IPS DF 19.7 (cell line): Measurements from ENCODE around the gene KAZN.

Experiments
- DNase-seq: peaks from one replicate; pipeline ENCODE4 v3.0.0-alpha.2; 2013; ENCODE audit warnings: low read depth, low spot score

The KAZN gene

DNA sequence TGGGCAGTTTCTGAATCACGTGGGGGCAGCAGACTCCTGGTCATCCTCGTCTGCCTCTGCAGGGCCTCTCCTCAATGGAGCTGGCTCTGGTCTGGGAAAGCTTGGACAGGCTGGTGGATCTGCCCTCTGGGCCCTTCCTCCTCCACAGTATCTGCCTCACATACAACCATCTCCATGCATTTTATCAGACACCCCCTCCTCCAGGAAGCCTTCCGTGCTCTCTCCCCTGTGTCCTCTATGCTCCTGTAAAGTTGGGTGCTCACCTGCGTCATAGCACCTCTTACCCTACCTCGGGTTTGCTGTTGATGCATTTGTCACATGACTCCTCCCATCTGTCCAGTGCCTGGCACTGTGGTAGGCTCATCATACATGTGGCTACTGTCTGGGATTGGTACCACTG lies 459.3 kb downstream of the KAZN start:
- no peak for DNase-seq

DNA sequence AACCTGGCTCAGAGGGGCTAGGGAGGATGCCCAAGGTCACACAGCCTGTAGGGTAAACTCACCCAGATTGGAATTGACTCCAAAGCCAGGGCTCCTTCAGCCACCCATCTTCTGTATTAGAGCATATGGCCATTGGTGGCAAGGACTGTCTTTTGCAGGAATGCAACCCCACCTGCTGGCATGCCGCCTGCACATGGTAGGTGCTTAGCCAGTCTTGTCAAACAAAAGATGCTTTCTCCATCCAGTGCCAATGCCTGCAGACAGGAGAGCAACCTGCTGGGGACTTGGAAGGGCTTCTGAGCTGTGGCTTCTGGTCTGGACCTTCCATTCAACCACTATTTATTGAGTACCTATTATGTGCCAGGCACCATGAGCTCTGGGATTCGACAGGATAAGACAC lies 459.8 kb downstream of the KAZN start:
- DNase-seq, result no peak

DNA sequence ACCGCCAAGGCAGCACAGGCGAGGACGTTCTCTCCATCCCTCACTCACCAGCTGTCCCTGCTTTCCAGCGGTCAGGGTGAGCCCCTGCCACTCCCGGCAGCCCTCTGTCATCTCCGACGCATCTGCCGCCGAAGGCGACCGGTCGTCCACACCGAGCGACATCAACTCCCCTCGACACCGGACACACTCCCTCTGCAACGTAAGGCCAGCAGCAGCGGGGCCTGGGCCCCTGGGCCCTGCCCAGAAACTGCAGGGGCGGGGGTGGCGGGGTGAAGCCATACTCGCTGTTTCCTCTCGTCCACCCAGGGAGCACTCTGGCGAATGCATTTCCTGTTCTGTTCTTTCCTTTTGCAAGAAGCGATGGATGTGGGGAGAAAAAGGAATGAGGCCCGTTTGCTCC lies 461.6 kb downstream of the KAZN start:
- DNase-seq, result no peak

DNA sequence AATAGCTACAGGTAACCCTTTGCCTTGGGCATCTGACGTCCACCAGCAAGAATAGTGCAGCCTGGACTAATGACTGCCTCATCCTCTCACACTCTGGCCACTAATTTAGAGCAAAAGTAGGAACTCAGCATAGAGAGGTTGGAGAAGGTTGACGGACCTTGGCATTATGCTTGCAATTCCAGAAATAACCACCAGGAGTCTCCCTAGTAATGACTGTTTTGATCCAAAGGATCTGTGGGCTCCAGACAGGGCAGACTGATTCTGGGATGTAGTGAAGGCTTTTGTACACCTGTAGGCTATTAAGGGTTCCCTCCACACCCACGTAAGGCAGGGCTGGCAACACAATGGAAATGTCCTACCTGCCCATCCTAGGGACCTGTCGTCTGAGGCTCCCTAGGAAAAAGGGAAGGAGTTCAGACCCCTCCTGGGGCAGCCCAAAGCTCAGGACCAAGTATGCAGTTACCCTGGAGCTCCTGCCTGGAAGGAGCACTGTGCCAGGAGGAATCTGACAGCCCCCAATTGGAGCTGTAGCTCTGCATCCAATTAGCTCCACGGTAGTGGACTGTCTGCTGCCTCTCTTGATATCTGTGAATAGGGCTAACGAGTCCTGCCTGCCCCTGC lies 464.1 kb downstream of the KAZN start:
- no peak for DNase-seq

DNA sequence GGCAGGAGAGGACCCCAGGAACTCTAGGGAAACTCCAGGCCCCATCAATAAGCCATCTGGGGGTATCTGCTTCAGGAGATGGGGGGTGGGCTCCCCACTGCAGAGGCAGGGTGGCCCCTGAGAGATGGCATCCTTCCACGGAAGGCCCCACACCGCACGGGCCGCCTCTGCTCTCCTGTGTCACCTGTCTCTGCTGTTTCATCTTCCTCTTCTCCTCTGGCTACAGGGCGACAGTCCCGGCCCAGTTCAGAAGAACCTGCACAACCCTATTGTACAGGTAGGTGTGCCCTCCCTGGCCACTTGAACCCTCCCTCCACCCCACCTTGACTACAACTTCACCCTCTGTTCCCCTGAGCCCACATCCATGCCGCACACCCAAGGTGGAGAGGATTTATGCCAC lies 464.9 kb downstream of the KAZN start:
- DNase-seq, result no peak

DNA sequence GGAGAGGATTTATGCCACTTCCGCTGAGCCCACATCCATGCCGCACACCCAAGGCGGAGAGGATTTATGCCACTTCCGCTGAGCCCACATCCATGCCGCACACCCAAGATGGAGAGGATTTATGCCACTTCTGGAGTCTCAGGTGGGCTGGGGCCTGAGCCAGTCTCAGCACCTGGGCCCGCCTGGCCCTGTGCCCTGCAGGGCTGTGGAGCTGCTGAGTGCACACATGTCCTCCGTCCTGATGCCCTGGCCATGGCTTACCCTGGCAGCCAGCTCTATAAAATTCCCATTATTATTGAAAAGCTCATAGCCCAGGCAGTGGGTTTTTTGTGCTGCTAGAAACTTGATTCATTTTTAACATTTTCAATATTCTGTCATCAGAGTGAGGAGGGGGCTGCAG lies 465.3 kb downstream of the KAZN start:
- DNase-seq, result no peak

DNA sequence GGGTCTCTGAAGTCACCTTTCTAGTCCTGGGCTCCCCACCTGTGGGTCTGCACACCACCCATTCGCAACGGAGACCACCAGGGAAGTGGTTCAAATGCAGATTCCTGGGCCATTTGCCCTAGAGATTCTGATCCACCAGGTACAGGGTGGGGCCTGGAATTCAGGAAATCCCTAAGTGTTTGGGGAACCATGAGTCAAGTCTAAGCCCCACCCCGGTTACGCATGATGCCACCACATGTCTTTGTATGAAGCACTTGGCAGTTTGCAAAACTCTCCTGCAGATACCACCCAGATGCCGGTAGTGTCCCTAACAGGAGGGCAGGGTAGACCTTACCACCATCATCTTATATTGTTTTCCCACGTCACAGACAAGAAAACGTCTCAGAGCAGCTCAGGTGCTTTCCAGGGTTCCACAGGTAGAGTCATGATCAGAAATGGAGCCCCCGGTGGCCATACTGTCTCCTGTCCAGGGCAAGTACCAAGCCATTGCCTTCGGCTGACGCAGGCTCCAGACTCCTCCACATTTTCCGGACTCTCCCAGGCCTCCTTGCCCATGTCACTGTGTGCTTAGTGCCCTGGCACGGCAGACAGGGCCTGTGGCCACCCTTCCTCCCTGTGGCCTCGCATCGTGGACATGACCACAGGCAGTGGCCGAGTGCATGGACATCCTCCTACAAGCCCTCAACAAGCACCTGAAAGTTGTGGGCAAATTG lies 465.9 kb downstream of the KAZN start:
- peak; percentile 5 for DNase-seq

DNA sequence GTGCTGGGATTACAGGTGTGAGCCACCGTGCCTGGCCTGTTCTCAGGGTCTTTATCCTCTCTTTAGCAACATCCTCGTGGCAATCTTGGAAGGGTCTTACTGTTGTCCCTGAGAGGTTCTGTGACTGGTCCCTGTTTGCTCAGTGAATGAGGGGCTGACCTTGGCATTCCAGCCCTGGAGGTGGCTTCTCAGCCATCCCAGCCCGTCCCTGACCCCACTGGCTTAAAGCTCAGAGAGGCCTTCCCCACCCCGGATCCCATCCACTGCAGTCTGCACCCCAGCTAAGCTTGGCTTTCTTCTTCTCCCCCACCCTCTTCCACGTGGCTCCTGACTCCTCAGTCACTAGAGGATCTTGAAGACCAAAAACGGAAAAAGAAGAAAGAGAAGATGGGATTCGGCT lies 466.8 kb downstream of the KAZN start:
- DNase-seq, result no peak

DNA sequence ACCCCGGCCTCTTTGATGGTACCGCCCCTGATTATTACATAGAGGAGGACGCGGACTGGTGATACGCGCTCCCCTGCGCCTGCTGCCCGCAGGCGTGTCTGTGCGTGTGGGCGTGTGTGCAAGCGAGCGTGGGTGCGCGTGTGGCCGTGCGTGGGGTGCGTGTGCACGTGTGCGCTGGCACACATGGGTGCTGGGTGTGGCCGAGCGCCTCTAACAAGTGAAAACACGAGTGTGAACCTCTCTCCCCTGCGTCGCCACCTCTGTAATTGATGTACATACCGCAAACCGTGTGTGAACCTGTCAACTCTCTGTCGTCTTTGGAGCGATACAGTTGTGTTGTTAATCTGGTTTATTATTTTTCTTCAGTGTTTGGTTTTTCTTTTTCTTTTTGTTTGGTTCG lies 467.3 kb downstream of the KAZN start:
- no peak for DNase-seq

DNA sequence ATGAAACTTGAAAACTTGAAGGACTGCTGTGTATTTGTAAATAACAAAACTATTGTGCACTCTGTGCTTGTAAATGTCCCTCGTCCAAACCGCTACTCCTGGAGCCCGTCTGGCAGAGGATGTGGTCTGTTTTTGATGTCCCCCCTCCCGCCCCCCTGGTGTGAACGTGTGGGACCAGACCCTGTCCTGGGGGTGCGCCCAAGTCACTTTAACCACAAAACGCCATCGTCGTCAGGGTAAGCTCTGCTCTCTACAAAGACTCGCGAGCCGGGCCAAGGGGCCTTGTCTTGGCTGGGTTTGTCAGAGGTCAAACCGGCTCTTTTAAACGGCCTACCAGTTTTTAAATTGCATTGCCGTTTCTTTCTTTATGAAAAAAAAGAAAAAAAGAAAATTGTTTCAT lies 467.7 kb downstream of the KAZN start:
- DNase-seq, result no peak

DNA sequence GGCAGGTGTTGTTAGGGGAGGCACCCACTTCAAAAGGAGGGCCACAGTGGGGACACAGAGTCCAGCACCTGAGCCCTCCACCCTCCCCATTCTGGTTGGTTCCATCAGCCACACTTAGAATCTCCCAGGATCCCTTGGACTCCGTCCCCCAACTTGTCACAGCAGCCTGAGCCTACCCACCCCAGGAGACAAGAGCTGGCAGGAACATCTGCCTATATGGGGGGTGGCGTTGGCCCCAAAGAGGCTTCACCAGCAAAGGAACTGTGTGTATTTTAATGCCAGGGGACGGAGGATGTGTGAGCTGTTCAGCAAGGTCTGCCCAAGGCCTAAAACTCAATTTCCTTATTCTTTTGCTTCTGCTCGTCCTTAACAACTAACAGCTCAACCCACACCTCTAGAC lies 468.7 kb downstream of the KAZN start:
- no peak for DNase-seq

DNA sequence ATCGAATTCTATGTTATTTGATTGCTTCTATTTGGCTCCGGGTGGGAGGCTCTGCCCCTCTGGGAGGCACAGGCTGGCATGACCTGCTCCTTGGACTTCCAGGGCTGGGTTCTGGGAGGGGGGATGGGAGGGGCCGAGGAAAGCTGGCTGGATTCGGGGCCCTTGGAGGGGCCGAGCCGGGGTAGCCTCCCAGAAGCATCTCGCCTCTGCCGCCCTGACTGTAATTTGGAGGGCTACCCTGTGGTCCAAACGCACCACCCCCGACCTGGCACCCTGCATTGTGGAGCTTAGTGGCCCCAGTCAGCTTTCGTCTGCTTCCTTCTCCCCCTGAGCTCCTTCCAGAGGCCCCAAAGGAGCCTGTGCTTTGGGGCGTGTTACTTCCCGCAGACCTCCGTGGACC lies 469.7 kb downstream of the KAZN start:
- no peak for DNase-seq

DNA sequence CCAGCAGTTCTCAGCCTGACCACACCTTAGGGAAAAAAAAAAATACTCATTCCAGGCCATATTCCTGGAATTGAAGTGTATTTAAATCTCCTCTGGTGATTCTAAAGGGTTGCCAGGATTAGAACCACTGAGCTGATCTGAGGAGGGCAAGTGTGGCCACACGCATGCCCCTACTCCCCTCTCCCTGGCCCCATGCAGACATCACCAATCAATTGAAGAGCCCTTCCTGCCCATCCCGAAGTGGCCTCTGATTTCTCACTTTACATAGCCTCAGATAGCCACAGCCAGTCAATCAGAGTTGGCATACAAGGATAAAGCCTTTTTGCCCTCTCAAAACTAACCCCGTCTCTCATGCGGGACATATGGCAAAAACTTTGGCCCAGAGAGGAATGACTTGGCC lies 470.5 kb downstream of the KAZN start:
- no peak for DNase-seq

DNA sequence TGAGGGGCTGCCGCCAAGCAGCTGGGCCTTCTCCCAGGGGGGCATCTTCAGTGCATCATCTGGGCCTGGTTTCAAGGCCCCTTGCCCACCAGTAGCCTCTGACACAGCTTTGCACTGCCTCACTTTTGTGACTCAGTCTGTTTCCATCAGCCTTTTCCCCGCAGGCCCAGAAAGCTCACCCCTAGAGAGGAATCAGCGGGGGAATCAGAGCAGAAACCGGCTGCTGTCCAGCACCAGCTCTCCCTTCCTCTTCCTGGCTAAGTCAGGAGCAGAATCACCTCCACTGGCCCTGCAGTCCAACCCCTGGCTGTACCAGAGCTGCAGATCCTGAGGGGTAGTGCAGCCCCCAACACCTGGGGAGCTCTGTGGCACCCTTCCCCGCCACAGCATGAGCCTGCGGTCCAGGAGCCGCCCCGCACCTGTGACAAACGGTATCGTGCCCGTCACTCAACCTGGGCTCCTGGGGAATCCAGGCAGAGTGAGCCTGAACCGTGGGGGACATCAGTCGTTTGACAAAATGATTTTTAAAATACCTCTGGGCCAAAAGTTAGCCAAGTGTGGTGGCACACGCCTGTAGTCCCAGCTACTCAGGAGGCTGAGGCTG lies 471.8 kb downstream of the KAZN start:
- DNase-seq, result no peak

DNA sequence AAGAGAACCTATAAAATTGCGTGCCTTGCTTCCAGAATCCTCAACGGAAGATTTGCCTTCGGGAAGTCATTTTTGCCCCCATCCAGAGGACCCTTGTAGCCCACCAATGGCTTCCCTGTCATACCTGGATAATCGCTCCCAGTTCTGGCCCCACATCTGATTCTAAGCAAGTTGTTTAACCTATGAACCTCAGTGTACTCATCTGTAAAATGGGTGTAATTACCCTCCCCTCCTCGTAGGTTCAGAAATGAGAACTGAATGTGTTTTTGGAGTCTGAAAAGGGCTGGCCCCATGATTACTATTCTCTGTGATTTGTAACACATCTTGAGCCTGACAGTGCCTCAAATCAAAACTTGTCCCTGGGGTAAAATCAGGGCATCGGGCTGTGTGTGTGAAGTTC lies 473.5 kb downstream of the KAZN start:
- DNase-seq, result no peak

DNA sequence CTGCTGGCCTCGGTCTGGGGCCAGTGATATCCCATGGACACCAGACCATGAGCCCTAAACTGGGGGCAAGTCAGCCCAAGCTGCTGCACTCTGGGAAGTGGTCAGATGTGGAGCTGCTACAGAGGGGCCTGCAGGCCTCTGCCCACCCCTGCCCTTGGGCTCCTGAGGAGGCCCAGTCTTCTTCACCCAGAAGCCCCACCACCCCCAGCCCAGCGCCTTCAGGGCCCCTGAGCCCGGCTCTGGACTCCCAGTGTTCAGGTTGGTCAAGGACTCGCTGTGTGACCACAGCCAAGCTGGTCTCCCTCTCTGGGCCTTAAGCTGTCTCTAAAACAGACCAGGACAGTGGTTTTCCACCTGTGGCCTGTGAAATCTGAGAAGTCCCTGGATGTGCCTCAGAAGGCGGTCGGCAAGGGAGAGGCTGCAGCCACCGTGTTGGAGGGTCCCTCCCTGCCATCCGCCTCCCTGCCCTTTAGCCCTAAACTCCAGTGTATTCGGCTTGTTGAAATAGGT lies 475.4 kb downstream of the KAZN start:
- DNase-seq, result no peak

DNA sequence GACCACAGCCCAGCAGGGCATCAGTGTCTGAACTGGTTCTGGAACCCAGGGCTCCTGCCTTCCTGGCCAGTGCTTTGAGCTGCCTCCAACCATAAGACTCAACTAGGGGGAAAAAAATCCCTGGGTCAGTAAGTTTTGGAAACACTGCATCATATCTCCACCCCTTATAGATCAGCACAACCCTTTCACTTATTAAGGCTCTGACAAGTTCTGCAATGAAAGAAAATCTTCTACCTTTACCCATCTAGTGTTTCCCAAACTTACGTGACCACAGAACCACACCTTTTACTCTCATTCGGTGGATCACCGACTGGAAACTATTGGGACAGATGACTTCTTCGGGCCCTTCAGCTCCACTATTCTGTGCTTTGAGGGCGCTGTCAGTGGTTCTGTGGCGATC lies 476.7 kb downstream of the KAZN start:
- no peak for DNase-seq

DNA sequence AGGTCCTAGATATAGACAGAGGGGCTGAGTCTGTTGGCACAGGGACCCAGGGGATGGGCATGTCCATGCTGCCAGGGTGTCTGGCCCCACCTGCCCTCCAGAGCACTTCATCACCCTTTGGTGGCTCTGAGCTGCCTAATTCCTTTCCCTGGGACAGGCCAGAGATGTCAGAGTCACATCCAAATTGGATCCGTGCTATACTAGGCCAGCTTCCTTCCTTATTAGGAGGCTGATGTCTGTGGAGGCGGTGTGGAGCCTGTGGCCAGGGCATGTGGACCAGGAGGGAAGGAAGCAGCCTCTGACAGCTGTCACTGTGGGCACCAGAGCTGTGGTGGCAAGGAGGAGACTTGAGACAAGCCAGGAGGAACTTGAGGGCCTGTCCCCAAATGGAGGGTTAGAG lies 477.3 kb downstream of the KAZN start:
- no peak for DNase-seq

DNA sequence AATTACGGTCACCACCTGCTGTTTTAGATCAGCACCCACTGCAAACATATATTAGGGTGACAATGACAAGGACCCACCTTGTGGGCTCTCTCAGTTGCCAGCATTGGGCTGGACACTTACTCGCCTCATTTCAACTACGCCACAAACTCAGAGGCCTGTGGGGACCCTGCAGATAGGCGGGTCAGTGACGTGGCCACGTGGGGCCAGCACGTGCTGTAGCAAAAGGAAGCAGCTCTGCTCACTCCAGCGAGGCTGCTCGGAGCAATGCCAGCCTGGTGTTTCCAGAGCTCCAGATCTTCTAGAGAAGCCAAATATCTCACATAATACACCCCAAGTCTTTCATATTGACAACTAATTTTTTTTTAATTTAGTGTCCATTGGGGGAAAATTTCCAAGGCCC lies 478.3 kb downstream of the KAZN start:
- no peak for DNase-seq

DNA sequence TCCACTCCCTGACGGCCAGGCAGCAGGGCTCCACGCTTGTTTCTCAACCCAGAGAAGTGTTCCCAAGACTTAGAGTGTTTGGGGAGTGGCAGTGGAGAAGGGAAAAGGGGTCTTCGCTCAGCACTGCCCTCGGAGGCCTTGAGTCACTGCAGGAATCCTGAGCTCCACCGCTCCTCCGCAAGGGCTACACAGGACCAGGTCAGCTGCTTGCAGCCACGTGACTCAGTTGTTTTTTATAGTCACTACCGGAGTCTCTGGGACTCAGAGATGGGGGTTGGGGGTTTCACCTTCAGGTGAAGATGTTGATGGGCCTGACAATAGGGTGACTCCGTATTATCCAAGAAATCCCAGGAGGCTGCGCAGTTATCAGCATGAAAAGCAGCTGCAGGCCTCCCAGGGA lies 478.9 kb downstream of the KAZN start:
- no peak for DNase-seq

DNA sequence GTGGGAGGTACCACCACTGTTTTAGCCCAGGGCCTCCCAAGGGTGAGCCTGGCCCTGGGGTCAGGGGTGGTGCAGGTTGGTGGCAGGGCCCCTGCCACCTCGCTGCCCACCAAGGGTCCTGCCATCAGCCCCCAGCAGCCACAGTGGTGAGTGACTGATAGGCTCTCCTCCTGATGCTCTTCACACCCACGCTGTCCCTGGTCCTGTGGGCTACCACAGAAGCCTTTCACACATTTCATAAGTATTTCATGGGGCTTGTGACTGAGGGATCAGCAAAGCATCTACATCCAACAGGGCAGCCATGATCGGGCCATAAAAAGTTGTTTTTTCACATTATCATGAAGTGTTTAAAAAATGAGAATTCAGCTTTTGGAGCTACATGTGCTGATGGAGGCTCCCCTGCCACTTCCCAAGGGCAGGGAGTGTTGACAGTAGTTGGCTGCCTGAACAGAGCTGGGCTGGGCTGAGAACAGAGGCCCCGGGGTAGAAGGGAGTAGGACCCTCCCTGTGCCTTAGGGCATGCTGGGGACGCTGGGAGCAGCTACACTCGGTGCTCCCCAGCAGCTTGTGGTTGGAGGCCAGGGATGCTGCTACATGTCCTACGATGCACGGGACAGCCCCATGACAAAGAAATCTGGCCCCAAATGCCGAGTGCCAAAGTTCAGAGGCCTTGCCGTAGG lies 482.0 kb downstream of the KAZN start:
- DNase-seq, result no peak

DNA sequence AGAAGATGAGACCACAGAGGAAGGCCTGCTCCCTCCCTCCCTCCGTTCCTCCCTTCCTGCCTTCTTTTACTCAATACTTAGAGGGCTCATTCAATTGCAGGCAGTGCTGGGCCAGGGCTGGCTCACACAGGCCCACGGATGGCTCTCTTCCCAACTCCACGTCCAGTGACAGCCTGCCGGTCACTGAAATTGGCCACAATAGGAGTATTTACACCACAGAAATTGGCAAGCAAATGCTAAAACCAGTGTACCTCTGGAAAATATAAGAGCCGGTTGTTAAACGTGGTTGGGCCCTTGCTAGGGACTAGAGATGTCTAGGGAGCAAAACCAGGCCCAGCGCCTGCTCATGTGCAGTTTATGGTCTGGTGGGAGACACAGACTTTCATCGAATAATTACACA lies 482.6 kb downstream of the KAZN start:
- no peak for DNase-seq

DNA sequence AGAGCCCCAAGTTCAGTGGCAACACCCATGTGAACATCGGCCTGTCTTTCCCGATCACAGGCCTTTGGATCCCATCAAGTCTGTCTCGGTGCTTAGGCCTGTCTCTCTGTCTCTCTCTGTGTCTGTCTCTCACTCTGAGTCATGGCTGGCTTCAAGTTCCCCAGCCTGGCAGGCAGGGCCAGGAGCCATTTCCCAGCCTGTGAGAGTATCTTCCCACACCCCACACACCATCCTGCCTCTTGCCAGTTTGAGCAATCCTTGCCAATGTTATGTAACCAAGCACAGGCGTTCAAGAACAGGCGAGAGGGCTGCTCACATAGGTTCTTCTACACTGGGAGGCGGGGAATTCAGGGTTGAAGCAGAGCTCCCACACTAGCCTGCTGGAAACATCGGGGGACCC lies 485.1 kb downstream of the KAZN start:
- DNase-seq, result no peak
